Omental fat pad (tissue), 4 donors: Measurements from ENCODE around the gene MAP2K6. TPM values are rescaled to one million over a fixed set of nuclear protein-coding genes. Genes with fewer than 3 reads are reported as not detected.

Source experiments
- ATAC-seq: fragments of 150-250 bp; one replicate; pipeline ENCODE4 v1.9.1; 2016; ENCODE audit warnings: mild to moderate bottlenecking, moderate library complexity; ENCODE audit not compliant: low FRiP score
- DNase-seq: peaks from one replicate; pipeline ENCODE4 v3.0.0-alpha.2; 2019; ENCODE audit warnings: low spot score
- total RNA-seq, 4 donors: library from RNA; depleted of rRNA; stranded (reverse); fragments of >200 nt; gene quantifications; one replicate each; pipeline ENCODE4 v1.1.0, GENCODE V29; 2016
- TF ChIP-seq, protein P1 (sequence below), 3 donors: fragments of 450-650 bp; IDR thresholded peaks; one replicate each; pipeline ENCODE4 v1.5.1; 2016 to 2017; ENCODE audit warnings: antibody characterized with exemption in 3 of 3, mild to moderate bottlenecking in 3 of 3, moderate library complexity in 2 of 3

The MAP2K6 gene
- total RNA-seq, 4 donors from 2014 or later, result 3.5 to 24.3 (median 4.8) TPM

DNA sequence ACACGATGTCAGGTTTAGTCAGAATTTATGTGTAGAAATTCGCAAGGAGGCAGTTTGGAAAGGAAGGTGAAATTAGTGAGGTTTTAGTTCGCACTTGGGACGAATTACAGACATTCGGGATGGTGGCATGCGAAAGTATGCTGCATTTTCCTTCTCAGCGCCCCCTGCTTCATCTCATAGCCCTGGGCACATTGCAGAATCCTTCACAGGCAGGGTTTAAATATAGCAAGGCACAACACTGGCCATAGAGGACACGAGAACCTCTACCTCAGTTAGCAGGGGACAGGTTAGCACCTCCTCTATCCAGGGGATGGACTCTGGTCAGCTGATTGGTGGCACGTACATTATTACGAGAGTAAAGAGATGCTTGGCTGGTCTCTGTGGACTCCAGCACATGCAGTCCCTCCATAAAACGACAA, 47.5 kb downstream of the MAP2K6 start:
- DNase-seq (no peak), ATAC-seq (no peak)
- TF ChIP-seq, protein P1, sequence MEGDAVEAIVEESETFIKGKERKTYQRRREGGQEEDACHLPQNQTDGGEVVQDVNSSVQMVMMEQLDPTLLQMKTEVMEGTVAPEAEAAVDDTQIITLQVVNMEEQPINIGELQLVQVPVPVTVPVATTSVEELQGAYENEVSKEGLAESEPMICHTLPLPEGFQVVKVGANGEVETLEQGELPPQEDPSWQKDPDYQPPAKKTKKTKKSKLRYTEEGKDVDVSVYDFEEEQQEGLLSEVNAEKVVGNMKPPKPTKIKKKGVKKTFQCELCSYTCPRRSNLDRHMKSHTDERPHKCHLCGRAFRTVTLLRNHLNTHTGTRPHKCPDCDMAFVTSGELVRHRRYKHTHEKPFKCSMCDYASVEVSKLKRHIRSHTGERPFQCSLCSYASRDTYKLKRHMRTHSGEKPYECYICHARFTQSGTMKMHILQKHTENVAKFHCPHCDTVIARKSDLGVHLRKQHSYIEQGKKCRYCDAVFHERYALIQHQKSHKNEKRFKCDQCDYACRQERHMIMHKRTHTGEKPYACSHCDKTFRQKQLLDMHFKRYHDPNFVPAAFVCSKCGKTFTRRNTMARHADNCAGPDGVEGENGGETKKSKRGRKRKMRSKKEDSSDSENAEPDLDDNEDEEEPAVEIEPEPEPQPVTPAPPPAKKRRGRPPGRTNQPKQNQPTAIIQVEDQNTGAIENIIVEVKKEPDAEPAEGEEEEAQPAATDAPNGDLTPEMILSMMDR (IDR thresholded peaks at IDR 0.05), result no peak

DNA sequence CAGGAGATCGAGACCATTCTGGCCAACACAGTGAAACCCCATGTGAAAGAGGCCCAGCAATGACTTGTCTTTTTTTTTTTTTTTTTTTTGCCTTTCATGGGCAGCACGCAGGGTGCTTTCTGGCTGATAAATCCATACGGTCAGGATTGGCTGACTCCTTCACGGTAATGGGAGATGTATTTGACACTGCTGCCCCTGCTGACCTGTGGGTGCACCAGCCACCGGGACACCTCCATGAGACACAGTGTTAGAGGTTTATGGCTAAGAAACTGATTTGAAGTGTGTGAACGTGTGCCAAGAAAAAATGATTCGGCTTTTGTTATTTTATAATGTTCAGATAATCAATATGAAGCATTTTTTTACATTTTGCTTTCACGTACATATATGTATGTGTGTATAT, 48.4 kb downstream of the MAP2K6 start:
- no peak for ATAC-seq
- no peak for DNase-seq
- TF ChIP-seq, protein P1 (IDR thresholded peaks at IDR 0.05), result no peak

DNA sequence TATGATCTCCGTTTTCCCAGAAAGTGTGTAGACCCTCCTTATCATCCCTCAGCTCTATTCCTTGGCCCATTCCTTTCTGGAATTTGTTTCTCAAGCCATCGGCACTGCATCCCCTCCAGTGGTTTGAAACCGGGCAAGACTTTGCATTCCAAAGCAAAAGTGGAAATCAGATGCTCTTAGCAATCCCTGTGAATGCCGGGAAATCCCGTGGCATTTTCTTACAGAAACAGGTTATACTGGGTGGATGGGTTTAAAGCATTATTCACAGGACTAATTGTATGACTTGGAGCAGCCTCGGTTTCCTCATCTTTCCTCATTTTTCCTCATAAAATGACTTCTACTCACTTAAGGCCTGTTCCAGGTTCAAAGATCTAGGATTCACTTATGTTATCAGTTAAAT, 52.0 kb downstream of the MAP2K6 start:
- TF ChIP-seq, protein P1 (IDR thresholded peaks at IDR 0.05), result no peak
- DNase-seq, result no peak
- ATAC-seq, result no peak

DNA sequence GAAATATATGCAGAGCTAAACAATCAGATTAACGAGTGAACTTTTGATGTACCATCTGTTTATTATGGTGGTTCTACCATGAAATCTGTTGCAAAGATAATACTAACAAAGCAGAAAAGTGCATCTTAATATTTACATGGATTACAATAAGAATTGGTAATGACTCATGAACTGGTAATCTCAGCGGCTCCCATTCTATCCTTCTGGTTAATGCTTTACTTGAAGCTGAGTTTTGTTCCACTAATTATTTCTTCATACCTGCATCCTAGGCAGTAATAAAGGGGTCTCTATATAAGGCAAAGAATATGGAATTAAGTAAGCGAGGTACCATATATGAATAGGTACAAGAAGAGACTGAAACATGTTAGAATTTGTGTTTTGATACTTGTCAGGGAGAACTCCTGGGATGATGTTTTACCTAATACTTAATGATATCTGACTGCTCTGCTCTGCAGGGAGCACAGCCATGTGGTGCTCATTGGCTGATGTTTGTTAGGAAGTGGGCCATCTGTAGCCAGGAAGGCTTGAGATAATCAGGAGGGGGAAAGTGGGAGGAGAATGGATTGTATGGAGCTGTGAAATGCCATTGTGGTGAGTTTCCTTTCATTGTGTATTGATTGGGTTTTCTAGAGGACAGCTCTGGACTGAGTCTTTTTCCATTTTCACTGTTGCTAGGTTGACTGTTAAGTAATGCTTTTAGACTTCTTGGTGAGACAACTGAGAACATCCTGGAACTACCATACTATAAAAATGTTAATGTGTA, 52.6 kb downstream of the MAP2K6 start:
- ATAC-seq (no peak), DNase-seq (no peak)
- TF ChIP-seq, protein P1 (IDR thresholded peaks at IDR 0.05), result no peak

DNA sequence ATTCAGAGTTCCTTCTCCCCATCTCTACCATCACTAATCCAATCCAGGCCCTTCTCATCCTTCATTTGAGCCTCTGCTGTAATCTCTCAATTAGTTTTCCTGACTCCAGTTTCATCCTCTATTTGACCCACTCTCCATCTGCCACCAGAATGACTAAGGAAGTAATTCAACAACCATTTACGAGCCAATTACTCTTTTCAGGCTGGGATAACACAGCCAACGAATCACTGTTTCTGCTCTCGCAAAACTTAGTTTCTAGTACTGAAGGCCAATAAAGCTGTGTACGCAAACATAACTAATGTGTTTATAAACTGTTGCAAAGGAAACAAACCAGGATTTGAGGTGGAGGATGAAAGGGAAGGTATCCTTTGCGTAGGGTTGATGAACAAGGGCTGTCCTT, 53.7 kb downstream of the MAP2K6 start:
- TF ChIP-seq, protein P1 (IDR thresholded peaks at IDR 0.05), result no peak
- no peak for ATAC-seq
- no peak for DNase-seq

DNA sequence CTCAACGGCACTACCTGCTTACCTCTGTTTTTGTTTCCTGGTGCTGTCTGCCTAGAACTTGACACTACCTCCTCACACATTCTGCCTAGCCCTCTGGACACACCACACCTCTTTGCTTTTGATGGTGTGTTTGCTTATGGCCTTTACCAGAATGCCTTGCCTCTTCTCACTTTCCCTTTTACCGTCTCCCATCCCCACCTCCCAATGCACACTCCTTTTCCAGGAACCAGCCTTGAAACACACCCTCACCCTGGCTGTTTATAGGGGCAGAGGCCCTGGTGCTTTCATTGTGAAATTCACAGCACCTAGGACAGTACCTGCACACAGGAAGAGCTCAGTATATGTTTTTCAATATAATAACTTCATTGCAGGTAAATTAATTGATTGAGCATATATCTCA, 56.2 kb downstream of the MAP2K6 start:
- TF ChIP-seq, protein P1 (IDR thresholded peaks at IDR 0.05), result no peak
- no peak for DNase-seq

DNA sequence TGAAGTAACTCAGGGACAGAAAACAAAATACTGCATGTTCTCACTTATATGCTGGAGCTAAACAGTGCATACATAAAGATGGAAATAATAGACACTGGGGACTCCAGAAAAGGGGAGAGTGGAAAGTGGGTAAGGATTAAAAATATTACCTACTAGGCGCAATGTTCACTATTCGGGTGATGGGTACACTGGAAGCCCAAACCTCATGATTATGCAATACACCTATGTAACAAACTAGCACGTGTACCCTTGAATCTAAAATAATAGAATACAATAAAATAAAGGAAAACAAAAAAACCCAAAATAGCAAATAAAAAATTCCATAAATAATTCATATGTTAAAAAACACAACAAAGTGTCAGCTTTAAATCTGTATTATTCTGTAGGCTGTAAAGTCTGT, 56.9 kb downstream of the MAP2K6 start:
- DNase-seq (no peak), ATAC-seq (no peak)
- TF ChIP-seq, protein P1 (IDR thresholded peaks at IDR 0.05), result no peak

More for the DNA sequence above, 56.2 kb downstream of the MAP2K6 start:
- ATAC-seq, result no peak
